ENCODE measurements around the gene RNF220. TPM values are rescaled to one million over a fixed set of nuclear protein-coding genes. Genes with fewer than 3 reads are reported as not detected.
"Not testable (repeated sequence)": the region's sequence is repeated elsewhere in the genome, so short reads cannot be mapped to it uniquely, and the experiment has no call there.

Gene RNF220
- total RNA-seq, 2 donors from 2014 or later = 121 to 125 TPM

GRCh38 chr1:44660176-44660575 is 255.1 kb downstream of the RNF220 start:
- Histone ChIP-seq H3K4me3 (no peak overlapping the region), H3K27me3 (replicated peaks; ENCODE audit: insufficient read depth) (no peaks in the 10 kb centered on the region), H3K4me1 (ENCODE audit: control insufficient read depth in 1 of 2, low read depth in 2 of 2) (peaks cover 0 to 5% of the 10 kb centered on the region in 2 donors), H3K27ac (no peak overlapping the region), H3K36me3 (no peaks in the 10 kb centered on the region), H3K9me3 (no peaks in the 10 kb centered on the region)
- no peak for ATAC-seq (ENCODE audit: insufficient number of reproducible peaks, low FRiP score, low read depth)
- no peak for DNase-seq (ENCODE audit: low spot score)
- TF ChIP-seq, protein P1, sequence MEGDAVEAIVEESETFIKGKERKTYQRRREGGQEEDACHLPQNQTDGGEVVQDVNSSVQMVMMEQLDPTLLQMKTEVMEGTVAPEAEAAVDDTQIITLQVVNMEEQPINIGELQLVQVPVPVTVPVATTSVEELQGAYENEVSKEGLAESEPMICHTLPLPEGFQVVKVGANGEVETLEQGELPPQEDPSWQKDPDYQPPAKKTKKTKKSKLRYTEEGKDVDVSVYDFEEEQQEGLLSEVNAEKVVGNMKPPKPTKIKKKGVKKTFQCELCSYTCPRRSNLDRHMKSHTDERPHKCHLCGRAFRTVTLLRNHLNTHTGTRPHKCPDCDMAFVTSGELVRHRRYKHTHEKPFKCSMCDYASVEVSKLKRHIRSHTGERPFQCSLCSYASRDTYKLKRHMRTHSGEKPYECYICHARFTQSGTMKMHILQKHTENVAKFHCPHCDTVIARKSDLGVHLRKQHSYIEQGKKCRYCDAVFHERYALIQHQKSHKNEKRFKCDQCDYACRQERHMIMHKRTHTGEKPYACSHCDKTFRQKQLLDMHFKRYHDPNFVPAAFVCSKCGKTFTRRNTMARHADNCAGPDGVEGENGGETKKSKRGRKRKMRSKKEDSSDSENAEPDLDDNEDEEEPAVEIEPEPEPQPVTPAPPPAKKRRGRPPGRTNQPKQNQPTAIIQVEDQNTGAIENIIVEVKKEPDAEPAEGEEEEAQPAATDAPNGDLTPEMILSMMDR (IDR thresholded peaks at IDR 0.05) = no peak

- TF ChIP-seq, protein P1 (IDR thresholded peaks at IDR 0.05) = no peak
- ATAC-seq (ENCODE audit: insufficient number of reproducible peaks, low FRiP score, low read depth) (no peak), DNase-seq (ENCODE audit: low spot score) (no peak)
- Histone ChIP-seq H3K9me3 (no peaks in the 10 kb centered on the region), H3K36me3 (no peaks in the 10 kb centered on the region), H3K27me3 (replicated peaks; ENCODE audit: insufficient read depth) (no peaks in the 10 kb centered on the region), H3K4me1 (ENCODE audit: control insufficient read depth in 1 of 2, low read depth in 2 of 2) (peaks cover 0 to 5% of the 10 kb centered on the region in 2 donors), H3K4me3 (no peak overlapping the region), H3K27ac (no peak overlapping the region)
These were observed 257.0 kb downstream of the RNF220 start for GRCh38 chr1:44661781-44662682.

DNA sequence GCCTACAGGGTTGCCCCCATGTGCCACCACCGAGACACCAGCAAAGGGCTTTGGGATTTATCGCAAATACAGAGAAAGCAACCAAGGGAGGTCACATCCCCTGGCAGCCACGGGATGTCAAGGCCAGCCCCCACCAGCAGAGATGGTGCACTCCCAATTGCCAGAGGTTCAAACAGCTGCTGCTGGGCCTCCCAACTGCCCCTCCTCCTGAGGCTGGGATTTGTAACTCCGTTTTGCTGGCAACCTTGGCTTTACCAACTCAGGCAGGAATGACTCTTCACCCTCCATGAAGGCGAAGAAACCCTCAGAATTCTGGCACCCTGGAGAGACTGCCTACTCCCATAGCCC is 257.6 kb downstream of the RNF220 start:
- DNase-seq (ENCODE audit: low spot score) (no peak), ATAC-seq (ENCODE audit: insufficient number of reproducible peaks, low FRiP score, low read depth) (no peak)
- Histone ChIP-seq H3K27me3 (replicated peaks; ENCODE audit: insufficient read depth) (no peaks in the 10 kb centered on the region), H3K9me3 (no peaks in the 10 kb centered on the region), H3K4me1 (ENCODE audit: control insufficient read depth in 1 of 2, low read depth in 2 of 2) (peaks cover 0 to 5% of the 10 kb centered on the region in 2 donors), H3K27ac (no peak overlapping the region), H3K36me3 (no peaks in the 10 kb centered on the region), H3K4me3 (no peak overlapping the region)
- TF ChIP-seq, protein P1 (IDR thresholded peaks at IDR 0.05) = no peak

DNA sequence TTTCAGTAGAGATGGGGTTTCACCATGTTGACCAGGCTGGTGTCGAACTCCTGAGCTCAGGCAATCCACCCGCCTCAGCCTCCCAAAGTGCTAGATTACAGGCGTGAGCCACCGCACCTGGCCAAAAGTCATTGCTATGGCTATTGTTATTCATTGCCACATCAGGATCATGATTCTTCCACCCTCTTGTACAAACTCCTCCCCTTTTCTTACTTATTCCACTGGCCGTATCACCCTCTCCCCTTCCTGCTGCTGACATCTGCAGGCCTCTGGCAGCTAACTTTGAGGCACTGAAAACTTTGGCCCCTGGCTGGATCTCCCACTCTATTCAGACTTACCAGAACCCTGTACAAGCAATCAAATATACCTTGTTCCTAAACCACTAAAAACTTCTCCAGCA is 258.4 kb downstream of the RNF220 start:
- Histone ChIP-seq H3K27me3 (replicated peaks; ENCODE audit: insufficient read depth) (no peaks in the 10 kb centered on the region), H3K9me3 (no peaks in the 10 kb centered on the region), H3K27ac (no peak overlapping the region), H3K4me3 (no peak overlapping the region), H3K36me3 (no peaks in the 10 kb centered on the region), H3K4me1 (ENCODE audit: control insufficient read depth in 1 of 2, low read depth in 2 of 2) (peaks cover 0 to 5% of the 10 kb centered on the region in 2 donors)
- DNase-seq (ENCODE audit: low spot score) (no peak), ATAC-seq (ENCODE audit: insufficient number of reproducible peaks, low FRiP score, low read depth) (no peak)
- TF ChIP-seq, protein P1 (IDR thresholded peaks at IDR 0.05) = no peak

DNA sequence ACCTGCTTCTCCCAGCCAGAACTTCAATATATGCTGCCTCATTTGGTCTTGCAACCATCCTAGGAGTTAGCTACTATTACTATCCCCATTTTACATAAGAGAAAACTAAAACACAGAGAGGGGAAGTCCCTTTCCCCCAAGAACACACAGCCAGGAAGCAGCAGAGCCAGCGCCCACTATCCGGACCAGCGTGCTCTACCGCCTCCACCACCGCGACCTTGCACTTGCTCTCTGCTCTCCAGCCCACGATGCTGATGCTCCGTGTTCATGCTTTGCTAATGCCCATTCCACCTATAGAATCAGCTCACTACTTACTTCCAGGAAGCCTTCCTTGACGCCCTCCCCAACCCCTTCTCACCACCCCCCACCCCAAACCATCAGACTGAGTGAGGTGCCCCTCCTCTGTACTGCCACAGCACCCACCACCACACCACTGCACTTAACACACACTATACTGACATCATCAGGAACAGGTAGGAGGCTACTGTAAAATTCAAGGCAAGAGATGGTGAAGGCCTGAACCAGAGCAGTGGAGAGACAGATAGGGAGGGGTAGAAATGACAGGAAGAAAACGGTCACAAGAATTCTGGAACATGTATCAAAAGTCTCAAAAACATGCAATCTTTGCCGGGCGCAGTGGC is 259.8 kb downstream of the RNF220 start:
- no peak overlapping the region for H3K4me3 ChIP-seq
- ATAC-seq (ENCODE audit: insufficient number of reproducible peaks, low FRiP score, low read depth) = no peak
- TF ChIP-seq, protein P1 (IDR thresholded peaks at IDR 0.05) = no peak
- no peak for DNase-seq (ENCODE audit: low spot score)
- no peaks in the 10 kb centered on the region for H3K36me3 ChIP-seq
- no peaks in the 10 kb centered on the region for H3K27me3 ChIP-seq (replicated peaks; ENCODE audit: insufficient read depth)
- H3K27ac ChIP-seq = no peak overlapping the region
- no peaks in the 10 kb centered on the region for H3K9me3 ChIP-seq
- H3K4me1 ChIP-seq (ENCODE audit: control insufficient read depth in 1 of 2, low read depth in 2 of 2) = peaks cover 0 to 5% of the 10 kb centered on the region in 2 donors

- not testable (repeated sequence) for H3K9me3 ChIP-seq; DNase-seq (ENCODE audit: low spot score); H3K4me1 ChIP-seq (ENCODE audit: control insufficient read depth in 1 of 2, low read depth in 2 of 2); H3K27ac ChIP-seq; H3K36me3 ChIP-seq; H3K4me3 ChIP-seq; ATAC-seq (ENCODE audit: insufficient number of reproducible peaks, low FRiP score, low read depth); H3K27me3 ChIP-seq (replicated peaks; ENCODE audit: insufficient read depth)
These were observed 261.7 kb downstream of the RNF220 start for GRCh38 chr1:44666719-44667118.

Measured in thoracic aorta (tissue), 2 donors.